HEK293T (cell line): ENCODE measurements around the gene FAM118B.

Experiments
- CTBP1 ChIP-seq: fragments of 450-650 bp; IDR thresholded peaks from 2 replicates; pipeline ENCODE4 v1.6.1; 2016; ENCODE audit warnings: borderline replicate concordance
- SUZ12 ChIP-seq: fragments of 450-650 bp; IDR thresholded peaks from 2 replicates; pipeline ENCODE4 v1.6.1; 2016; ENCODE audit warnings: mild to moderate bottlenecking

- no peak for TF ChIP-seq CTBP1
- TF ChIP-seq SUZ12, result no peak
Measured at GRCh38 chr11:126190792-126191191, 20.8 kb upstream of the FAM118B start.
